ENCODE results near the gene MLLT3.

GRCh38 chr9:20369391-20369790 is 252.9 kb downstream of the MLLT3 start:
- TF ChIP-seq POLR2AphosphoS5 (IDR thresholded peaks at IDR 0.05; ENCODE audit: low read depth, low read length) (no peak), PAX5 (IDR thresholded peaks at IDR 0.05; ENCODE audit: insufficient read depth, low read length, severe bottlenecking) (no peak), POLR2A (IDR thresholded peaks at IDR 0.05; ENCODE audit: low read depth, low read length) (no peak), TAF1 (IDR thresholded peaks at IDR 0.05; ENCODE audit: low read depth, low read length) (no peak)
